Kidney (tissue), 14 donors: ENCODE measurements around the gene UVSSA. TPM values are rescaled to one million over a fixed set of nuclear protein-coding genes. Genes with fewer than 3 reads are reported as not detected.

Experiments
- DNase-seq, 5 donors: peaks; one replicate each; pipeline ENCODE4 v3.0.0-alpha.2; 2013 to 2020
- FAIRE-seq: peaks from 2 replicates; lab custom pipeline; 2012; peaks lifted over from hg19 to GRCh38; lab: Jason Lieb, UNC
- H3K27ac ChIP-seq, 2 donors: one replicate each; pipeline ENCODE4 v1.7.0; 2013; ENCODE audit warnings: low read depth in 2 of 2, low read length in 2 of 2, inconsistent platforms in 1 of 2
- H3K27me3 ChIP-seq: one replicate; pipeline ENCODE4 v1.7.1; 2013; ENCODE audit warnings: low read length, inconsistent platforms; ENCODE audit not compliant: control insufficient read depth, insufficient read depth
- H3K36me3 ChIP-seq, 3 donors: one replicate each; pipeline versions ENCODE4 v1.7.0 to v1.7.1; 2013; ENCODE audit warnings: low read length in 3 of 3, control low read depth in 1 of 3, inconsistent platforms in 1 of 3; ENCODE audit not compliant: insufficient read depth in 3 of 3, control insufficient read depth in 2 of 3
- H3K4me1 ChIP-seq, 3 donors: one replicate each; pipeline versions ENCODE4 v1.7.0 to v1.7.1; 2013; ENCODE audit warnings: low read length in 3 of 3, inconsistent platforms in 1 of 3, low read depth in 1 of 3; ENCODE audit not compliant: control insufficient read depth in 2 of 3, insufficient read depth in 2 of 3
- H3K4me3 ChIP-seq, 3 donors: one replicate each; pipeline versions ENCODE4 v1.7.0 to v1.8.1; 2013; ENCODE audit warnings: low read length in 3 of 3, control low read depth in 1 of 3, inconsistent platforms in 1 of 3
- H3K9ac ChIP-seq, 3 donors: one replicate each; pipeline versions ENCODE4 v1.7.0 to v1.7.1; 2013; ENCODE audit warnings: low read length in 3 of 3, control low read depth in 1 of 3, inconsistent platforms in 1 of 3
- H3K9me3 ChIP-seq, 3 donors: one replicate each; pipeline versions ENCODE4 v1.7.0 to v1.7.1; 2013; ENCODE audit warnings: low read length in 3 of 3, control low read depth in 1 of 3, inconsistent platforms in 1 of 3; ENCODE audit not compliant: control insufficient read depth in 2 of 3, insufficient read depth in 1 of 3
- intact Hi-C: fragments of 100-400 bp; cut with DNase I; formaldehyde crosslinking; loops from one replicate; pipeline ENCODE4 v1.11.1; 2022
- polyA plus RNA-seq: library from polyadenylated mRNA; stranded (reverse); fragments of 350-450 nt; fragmentation: Illumina TruSeq; extraction: RNeasy Lipid Tissue Mini Kit (QIAGEN cat#74804); gene quantifications from one replicate; pipeline ENCODE4 v1.2.3, GENCODE V29; 2014; ENCODE audit warnings: low read depth, low replicate concordance; ENCODE audit not compliant: insufficient read depth
- total RNA-seq: library from RNA; stranded (reverse); fragmentation: NEBNext Ultra II Directional; extraction: Animal tissue kit (Norgen Biotek cat#: 25700); gene quantifications from one replicate; pipeline ENCODE4 v1.2.1, GENCODE V29; 2021
- TF ChIP-seq, protein P1 (sequence below): IDR thresholded peaks from 3 replicates; pipeline ENCODE4 v1.5.1; 2012; ENCODE audit warnings: mild to moderate bottlenecking, moderate library complexity, borderline replicate concordance; ENCODE audit not compliant: insufficient read depth; ENCODE audit errors: extremely low read depth
- donor health status: control.
- donor health status: control.
- donor health status: control.
- donor health status: control.
- donor health status: control.
- donor health status: DM: yes; HTN: yes; CAD: no.
- donor health status: Normal renal cell carcinoma (clear cell type).

The UVSSA gene
- total and polyA plus RNA-seq, 2 donors from 2014 or later, result 5.2 to 32.5 TPM

GRCh38 chr4:1325681-1326635 lies 21.1 kb upstream of the UVSSA start:
- peak in 2 of 5 donors; percentile 24 to 65 for DNase-seq

GRCh38 chr4:1326751-1327525 lies 20.1 kb upstream of the UVSSA start:
- Histone ChIP-seq H3K4me1 (peaks cover 0 to 12% (median 0%) of the 10 kb centered on the region in 3 donors), H3K36me3 (peaks cover 6 to 28% (median 13%) of the 10 kb centered on the region in 3 donors), H3K27me3 (no peaks in the 10 kb centered on the region), H3K9me3 (peaks cover 0 to 2% (median 0%) of the 10 kb centered on the region in 3 donors), H3K9ac (no peak overlapping the region), H3K4me3 (no peak overlapping the region), H3K27ac (no peak overlapping the region)
- intact Hi-C loops, result no loop called here
- TF ChIP-seq, protein P1, sequence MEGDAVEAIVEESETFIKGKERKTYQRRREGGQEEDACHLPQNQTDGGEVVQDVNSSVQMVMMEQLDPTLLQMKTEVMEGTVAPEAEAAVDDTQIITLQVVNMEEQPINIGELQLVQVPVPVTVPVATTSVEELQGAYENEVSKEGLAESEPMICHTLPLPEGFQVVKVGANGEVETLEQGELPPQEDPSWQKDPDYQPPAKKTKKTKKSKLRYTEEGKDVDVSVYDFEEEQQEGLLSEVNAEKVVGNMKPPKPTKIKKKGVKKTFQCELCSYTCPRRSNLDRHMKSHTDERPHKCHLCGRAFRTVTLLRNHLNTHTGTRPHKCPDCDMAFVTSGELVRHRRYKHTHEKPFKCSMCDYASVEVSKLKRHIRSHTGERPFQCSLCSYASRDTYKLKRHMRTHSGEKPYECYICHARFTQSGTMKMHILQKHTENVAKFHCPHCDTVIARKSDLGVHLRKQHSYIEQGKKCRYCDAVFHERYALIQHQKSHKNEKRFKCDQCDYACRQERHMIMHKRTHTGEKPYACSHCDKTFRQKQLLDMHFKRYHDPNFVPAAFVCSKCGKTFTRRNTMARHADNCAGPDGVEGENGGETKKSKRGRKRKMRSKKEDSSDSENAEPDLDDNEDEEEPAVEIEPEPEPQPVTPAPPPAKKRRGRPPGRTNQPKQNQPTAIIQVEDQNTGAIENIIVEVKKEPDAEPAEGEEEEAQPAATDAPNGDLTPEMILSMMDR, result no peak
- DNase-seq (peak in 2 of 5 donors; percentile 33 to 71), FAIRE-seq (no peak)

More at GRCh38 chr4:1325681-1326635, 21.1 kb upstream of the UVSSA start:
- intact Hi-C loops, result no loop called here
- peaks cover 6 to 28% (median 13%) of the 10 kb centered on the region in 3 donors for H3K36me3 ChIP-seq
- peaks cover 0 to 10% (median 0%) of the 10 kb centered on the region in 3 donors for H3K4me1 ChIP-seq
- no peak overlapping the region for H3K27ac ChIP-seq
- FAIRE-seq, result no peak
- TF ChIP-seq, protein P1, result no peak
- H3K9ac ChIP-seq, result no peak overlapping the region
- no peak overlapping the region for H3K4me3 ChIP-seq
- H3K9me3 ChIP-seq, result peaks cover 0 to 2% (median 0%) of the 10 kb centered on the region in 3 donors
- H3K27me3 ChIP-seq, result no peaks in the 10 kb centered on the region

GRCh38 chr4:1327526-1328266 lies 19.3 kb upstream of the UVSSA start:
- Histone ChIP-seq H3K36me3 (peaks cover 6 to 28% (median 13%) of the 10 kb centered on the region in 3 donors), H3K27me3 (no peaks in the 10 kb centered on the region), H3K27ac (no peak overlapping the region), H3K4me1 (peaks cover 0 to 13% (median 0%) of the 10 kb centered on the region in 3 donors), H3K9me3 (peaks cover 0 to 2% (median 0%) of the 10 kb centered on the region in 3 donors), H3K4me3 (no peak overlapping the region), H3K9ac (no peak overlapping the region)
- TF ChIP-seq, protein P1, result no peak
- intact Hi-C loops, result no loop called here
- no peak for FAIRE-seq
- DNase-seq, result peak in 1 of 5 donors; percentile 68
